Mesendoderm (in vitro differentiated cells): ENCODE data around the gene CUX1.

Experiments
- DNase-seq: peaks from one replicate; pipeline ENCODE4 v3.0.0; 2013
- H2AK5ac ChIP-seq: 2 replicates; pipeline ENCODE4 v1.6.1; 2013; ENCODE audit warnings: low read length, inconsistent platforms
- H2BK120ac ChIP-seq: 2 replicates; pipeline ENCODE4 v1.6.1; 2013; ENCODE audit warnings: low read depth, mild to moderate bottlenecking, low read length, moderate library complexity, mixed read lengths
- H2BK15ac ChIP-seq: replicated peaks from 2 replicates; pipeline ENCODE4 v1.6.1; 2013; ENCODE audit warnings: low read depth, mild to moderate bottlenecking, moderate library complexity
- H2BK5ac ChIP-seq: 2 replicates; pipeline ENCODE4 v1.6.1; 2013; ENCODE audit warnings: low read length, inconsistent platforms
- H3K18ac ChIP-seq: 2 replicates; pipeline ENCODE4 v1.6.1; 2013; ENCODE audit warnings: mild to moderate bottlenecking, low read length, mixed read lengths
- H3K23ac ChIP-seq: one replicate; pipeline ENCODE4 v1.6.1; 2013; ENCODE audit warnings: low read length
- H3K27ac ChIP-seq: 2 replicates; pipeline ENCODE4 v1.5.1; 2013; ENCODE audit warnings: low read depth, mild to moderate bottlenecking, inconsistent platforms, low read length, moderate library complexity
- H3K27me3 ChIP-seq: 2 replicates; pipeline ENCODE4 v1.6.1; 2013; ENCODE audit warnings: low read length, control low read depth, mild to moderate bottlenecking, inconsistent platforms; ENCODE audit not compliant: insufficient read depth, poor library complexity
- H3K36me3 ChIP-seq: 2 replicates; pipeline ENCODE4 v1.6.1; 2013; ENCODE audit warnings: low read length, inconsistent platforms; ENCODE audit not compliant: control insufficient read depth, insufficient read depth
- H3K4ac ChIP-seq: one replicate; pipeline ENCODE4 v1.6.1; 2013; ENCODE audit warnings: low read depth, mild to moderate bottlenecking, low read length, moderate library complexity
- H3K4me1 ChIP-seq: 2 replicates; pipeline ENCODE4 v1.6.1; 2013; ENCODE audit warnings: low read depth, low read length, inconsistent platforms; ENCODE audit not compliant: control insufficient read depth
- H3K4me2 ChIP-seq: 2 replicates; pipeline ENCODE4 v1.6.1; 2013; ENCODE audit warnings: low read length
- H3K4me3 ChIP-seq: 2 replicates; pipeline ENCODE4 v1.5.1; 2013; ENCODE audit warnings: mild to moderate bottlenecking, low read length
- H3K56ac ChIP-seq: one replicate; pipeline ENCODE4 v1.6.1; 2013; ENCODE audit warnings: low read length
- H3K79me1 ChIP-seq: 2 replicates; pipeline ENCODE4 v1.6.1; 2013; ENCODE audit warnings: low read length, inconsistent platforms
- H3K79me2 ChIP-seq: 2 replicates; pipeline ENCODE4 v1.6.1; 2013; ENCODE audit warnings: mild to moderate bottlenecking, low read length; ENCODE audit not compliant: control insufficient read depth, insufficient read depth
- H3K9ac ChIP-seq: 2 replicates; pipeline ENCODE4 v1.6.1; 2013; ENCODE audit warnings: low read length, inconsistent platforms
- H4K5ac ChIP-seq: one replicate; pipeline ENCODE4 v1.6.1; 2013; ENCODE audit warnings: low read length
- H4K8ac ChIP-seq: one replicate; pipeline ENCODE4 v1.6.1; 2013; ENCODE audit warnings: low read depth, mild to moderate bottlenecking, control low read depth, low read length, moderate library complexity
- WGBS: extraction: QIAGEN DNeasy Blood & Tissue Kit; methylation state at CpG from one replicate; pipeline ENCODE4 v1.1.7; 2013; ENCODE audit warnings: low lambda C conversion rate, missing lambda C conversion rate; ENCODE audit not compliant: insufficient coverage; ENCODE audit errors: extremely low coverage; 5-methylcytosine and 5-hydroxymethylcytosine counted together

Gene CUX1

DNA sequence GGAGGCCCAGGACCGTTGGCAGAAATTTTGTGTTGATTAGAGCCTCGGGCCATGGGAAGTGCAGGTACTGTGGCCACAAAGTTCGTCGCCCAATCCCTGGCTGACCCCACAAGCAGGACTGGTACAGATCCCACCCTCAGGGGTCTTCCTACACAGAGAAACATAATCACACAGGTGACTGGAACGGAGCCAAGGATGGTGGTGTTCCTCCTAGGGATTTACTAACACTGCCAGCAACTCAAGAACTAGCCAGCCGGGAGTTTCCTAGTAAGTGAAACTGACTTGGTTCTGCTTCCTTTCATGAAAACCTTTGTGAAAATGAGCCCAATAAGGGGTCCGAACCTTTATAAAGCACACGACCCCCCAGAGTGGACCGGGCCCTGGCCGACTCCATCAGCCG lies 5.7 kb downstream of the CUX1 start:
- H3K27me3 ChIP-seq, result no peaks in the 10 kb centered on the region
- no CpG with 5 or more reads among the region's 11 CpGs for WGBS
- H3K4ac ChIP-seq, result no peak overlapping the region
- no peak overlapping the region for H2BK15ac ChIP-seq
- H3K18ac ChIP-seq, result peak overlapping the region; percentile 40
- no peak for DNase-seq
- H3K36me3 ChIP-seq, result no peaks in the 10 kb centered on the region
- H2AK5ac ChIP-seq, result no peak overlapping the region
- peak overlapping the region; percentile 31 for H3K9ac ChIP-seq
- peaks cover 92% of the 10 kb centered on the region for H3K79me2 ChIP-seq
- H4K8ac ChIP-seq, result no peak overlapping the region
- H3K4me1 ChIP-seq, result peaks cover 7% of the 10 kb centered on the region
- H3K79me1 ChIP-seq, result no peaks in the 10 kb centered on the region
- peak overlapping the region; percentile 43 for H3K56ac ChIP-seq
- H2BK5ac ChIP-seq, result no peak overlapping the region
- H3K4me3 ChIP-seq, result no peak overlapping the region
- H4K5ac ChIP-seq, result no peak overlapping the region
- no peak overlapping the region for H3K27ac ChIP-seq
- no peak overlapping the region for H2BK120ac ChIP-seq
- H3K4me2 ChIP-seq, result no peak overlapping the region
- no peak overlapping the region for H3K23ac ChIP-seq

GRCh38 chr7:101823596-101823995 lies 6.2 kb downstream of the CUX1 start:
- no peak overlapping the region for H3K4me3 ChIP-seq
- no peaks in the 10 kb centered on the region for H3K79me1 ChIP-seq
- H3K79me2 ChIP-seq, result peaks cover 93% of the 10 kb centered on the region
- WGBS, result 100% methylated on average over 1 of the region's 5 CpGs
- H2BK5ac ChIP-seq, result no peak overlapping the region
- no peak overlapping the region for H3K18ac ChIP-seq
- no peak overlapping the region for H3K23ac ChIP-seq
- H3K27ac ChIP-seq, result no peak overlapping the region
- H2BK120ac ChIP-seq, result no peak overlapping the region
- no peak overlapping the region for H3K9ac ChIP-seq
- DNase-seq, result no peak
- H2BK15ac ChIP-seq, result no peak overlapping the region
- no peak overlapping the region for H3K4me2 ChIP-seq
- H3K4ac ChIP-seq, result no peak overlapping the region
- H4K5ac ChIP-seq, result no peak overlapping the region
- H3K56ac ChIP-seq, result no peak overlapping the region
- H3K27me3 ChIP-seq, result no peaks in the 10 kb centered on the region
- no peak overlapping the region for H4K8ac ChIP-seq
- H2AK5ac ChIP-seq, result no peak overlapping the region
- peaks cover 7% of the 10 kb centered on the region for H3K4me1 ChIP-seq
- no peaks in the 10 kb centered on the region for H3K36me3 ChIP-seq

DNA sequence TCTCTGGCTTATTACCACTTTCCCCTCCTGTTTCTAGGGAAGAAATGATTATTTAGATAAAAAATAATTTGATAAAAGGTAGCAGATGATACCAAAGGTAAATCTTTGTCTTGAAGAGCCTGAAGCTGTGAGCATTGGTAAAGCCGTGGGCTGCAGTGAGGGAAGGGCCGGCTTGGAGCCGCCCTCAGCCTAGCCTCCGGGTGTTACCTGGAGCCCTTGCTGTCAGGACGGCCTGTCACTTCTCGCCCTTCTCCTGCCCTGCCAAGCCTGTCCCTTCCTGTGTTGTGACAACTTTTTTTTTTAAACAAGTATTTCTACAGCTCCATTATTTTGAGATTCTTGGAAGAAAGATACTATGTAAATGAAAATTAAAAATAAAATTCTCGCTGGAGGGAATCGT lies 7.0 kb downstream of the CUX1 start:
- H2BK15ac ChIP-seq, result no peak overlapping the region
- WGBS, result no CpG with 5 or more reads among the region's 8 CpGs
- H3K27me3 ChIP-seq, result no peaks in the 10 kb centered on the region
- no peaks in the 10 kb centered on the region for H3K36me3 ChIP-seq
- H3K27ac ChIP-seq, result no peak overlapping the region
- H3K9ac ChIP-seq, result no peak overlapping the region
- peaks cover 7% of the 10 kb centered on the region for H3K4me1 ChIP-seq
- H3K23ac ChIP-seq, result no peak overlapping the region
- H3K79me2 ChIP-seq, result peaks cover 93% of the 10 kb centered on the region
- H3K79me1 ChIP-seq, result no peaks in the 10 kb centered on the region
- no peak overlapping the region for H2BK5ac ChIP-seq
- H3K4me2 ChIP-seq, result no peak overlapping the region
- no peak overlapping the region for H3K4ac ChIP-seq
- no peak overlapping the region for H2AK5ac ChIP-seq
- no peak overlapping the region for H4K8ac ChIP-seq
- H3K4me3 ChIP-seq, result no peak overlapping the region
- H3K18ac ChIP-seq, result no peak overlapping the region
- no peak overlapping the region for H3K56ac ChIP-seq
- H2BK120ac ChIP-seq, result no peak overlapping the region
- H4K5ac ChIP-seq, result no peak overlapping the region
- DNase-seq, result no peak

- H2BK120ac ChIP-seq, result no peak overlapping the region
- H3K79me1 ChIP-seq, result no peaks in the 10 kb centered on the region
- H3K36me3 ChIP-seq, result no peaks in the 10 kb centered on the region
- no peak overlapping the region for H3K27ac ChIP-seq
- no peak overlapping the region for H3K4me2 ChIP-seq
- peaks cover 6% of the 10 kb centered on the region for H3K4me1 ChIP-seq
- no peak overlapping the region for H3K4me3 ChIP-seq
- no peak overlapping the region for H2BK15ac ChIP-seq
- H3K79me2 ChIP-seq, result peaks cover 95% of the 10 kb centered on the region
- H3K23ac ChIP-seq, result peak overlapping the region; percentile 24
- no peak overlapping the region for H2AK5ac ChIP-seq
- H3K18ac ChIP-seq, result no peak overlapping the region
- DNase-seq, result no peak
- WGBS, result no CpG with 5 or more reads among the region's 15 CpGs
- H3K27me3 ChIP-seq, result no peaks in the 10 kb centered on the region
- H4K8ac ChIP-seq, result no peak overlapping the region
- no peak overlapping the region for H4K5ac ChIP-seq
- no peak overlapping the region for H3K4ac ChIP-seq
- peak overlapping the region; percentile 25 for H3K56ac ChIP-seq
- H3K9ac ChIP-seq, result peak overlapping the region; percentile 17
- H2BK5ac ChIP-seq, result no peak overlapping the region
These were observed 8.8 kb downstream of the CUX1 start for GRCh38 chr7:101826081-101826835.

DNA sequence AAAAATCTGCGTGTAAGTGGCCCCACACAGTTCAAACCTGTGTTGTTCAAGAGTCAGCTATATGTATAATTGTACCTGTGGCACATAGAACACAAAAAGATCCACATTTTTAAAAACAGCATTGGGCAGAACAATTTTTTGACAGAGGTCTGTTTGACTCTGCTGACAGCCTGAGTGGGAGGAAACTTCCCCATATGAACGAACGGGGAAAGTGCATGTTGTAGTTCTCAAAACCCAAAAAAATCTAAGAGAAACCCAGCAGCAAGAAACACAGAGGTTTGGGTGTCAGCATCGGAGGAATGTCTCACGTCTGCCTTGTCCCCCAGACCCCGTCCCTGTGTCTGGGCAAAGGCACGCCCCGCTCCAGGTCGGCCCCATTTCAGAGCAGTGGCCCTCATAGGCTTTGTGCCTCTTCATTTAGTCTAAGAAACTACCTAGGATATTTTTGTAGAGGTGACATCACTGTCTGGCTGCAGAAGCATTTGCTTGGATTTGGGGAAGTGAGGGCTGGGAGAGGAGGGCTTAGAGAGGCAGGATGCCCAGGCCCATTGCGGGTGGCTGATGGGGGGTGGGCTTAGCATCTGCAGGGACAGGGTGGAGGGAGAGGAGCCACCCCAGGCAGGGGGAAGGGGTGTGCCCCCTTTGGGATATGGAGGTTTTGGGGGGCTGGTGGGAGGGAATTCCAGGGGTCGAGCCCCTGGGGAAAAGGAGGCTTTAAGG lies 11.0 kb downstream of the CUX1 start:
- no peak overlapping the region for H3K23ac ChIP-seq
- H2AK5ac ChIP-seq, result no peak overlapping the region
- H3K27ac ChIP-seq, result no peak overlapping the region
- H3K36me3 ChIP-seq, result no peaks in the 10 kb centered on the region
- peaks cover 2% of the 10 kb centered on the region for H3K4me1 ChIP-seq
- H3K18ac ChIP-seq, result no peak overlapping the region
- H4K8ac ChIP-seq, result no peak overlapping the region
- H3K4me3 ChIP-seq, result no peak overlapping the region
- H3K9ac ChIP-seq, result no peak overlapping the region
- H2BK5ac ChIP-seq, result no peak overlapping the region
- H3K56ac ChIP-seq, result peak overlapping the region; percentile 22
- H4K5ac ChIP-seq, result no peak overlapping the region
- H3K4ac ChIP-seq, result no peak overlapping the region
- peaks cover 100% of the 10 kb centered on the region for H3K79me2 ChIP-seq
- H2BK120ac ChIP-seq, result no peak overlapping the region
- peaks cover 1% of the 10 kb centered on the region for H3K79me1 ChIP-seq
- WGBS, result no CpG with 5 or more reads among the region's 11 CpGs
- no peak overlapping the region for H3K4me2 ChIP-seq
- DNase-seq, result no peak
- no peaks in the 10 kb centered on the region for H3K27me3 ChIP-seq
- no peak overlapping the region for H2BK15ac ChIP-seq
